Bronchial epithelial cell (primary cell): ENCODE measurements around the gene SOHLH1. TPM values are rescaled to one million over a fixed set of nuclear protein-coding genes. Genes with fewer than 3 reads are reported as not detected.
"Not testable (repeated sequence)": the region's sequence is repeated elsewhere in the genome, so short reads cannot be mapped to it uniquely, and the experiment has no call there.

Experiments
- DNase-seq: peaks from one replicate; pipeline ENCODE4 v3.0.0-alpha.2; 2010; ENCODE audit warnings: low read depth
- FAIRE-seq: peaks from 2 replicates; lab custom pipeline; 2011; peaks lifted over from hg19 to GRCh38; lab: Jason Lieb, UNC
- H3K27me3 ChIP-seq: 2 replicates; pipeline ENCODE4 v1.5.1; 2011; ENCODE audit warnings: low read length; ENCODE audit not compliant: control insufficient read depth, insufficient read depth
- H3K36me3 ChIP-seq: 2 replicates; pipeline ENCODE4 v1.5.1; 2011; ENCODE audit warnings: low read length; ENCODE audit not compliant: control insufficient read depth, insufficient read depth
- H3K4me3 ChIP-seq: 2 replicates; pipeline ENCODE4 v1.5.1; 2011; ENCODE audit warnings: mild to moderate bottlenecking, low read depth, low read length, control low read depth
- total RNA-seq: library from RNA; depleted of rRNA; stranded (reverse); fragments of >200 nt; gene quantifications from 2 replicates; pipeline ENCODE4 v1.2.1, GENCODE V29; 2014
- TF ChIP-seq, protein P1 (sequence below): IDR thresholded peaks from 2 replicates; pipeline ENCODE4 v1.5.1; 2011; ENCODE audit warnings: mild to moderate bottlenecking, moderate library complexity, low read length, control low read depth, inconsistent platforms; ENCODE audit not compliant: insufficient read depth, severe bottlenecking

Gene SOHLH1
- total RNA-seq, 1 donor from 2014 or later: not detected

DNA sequence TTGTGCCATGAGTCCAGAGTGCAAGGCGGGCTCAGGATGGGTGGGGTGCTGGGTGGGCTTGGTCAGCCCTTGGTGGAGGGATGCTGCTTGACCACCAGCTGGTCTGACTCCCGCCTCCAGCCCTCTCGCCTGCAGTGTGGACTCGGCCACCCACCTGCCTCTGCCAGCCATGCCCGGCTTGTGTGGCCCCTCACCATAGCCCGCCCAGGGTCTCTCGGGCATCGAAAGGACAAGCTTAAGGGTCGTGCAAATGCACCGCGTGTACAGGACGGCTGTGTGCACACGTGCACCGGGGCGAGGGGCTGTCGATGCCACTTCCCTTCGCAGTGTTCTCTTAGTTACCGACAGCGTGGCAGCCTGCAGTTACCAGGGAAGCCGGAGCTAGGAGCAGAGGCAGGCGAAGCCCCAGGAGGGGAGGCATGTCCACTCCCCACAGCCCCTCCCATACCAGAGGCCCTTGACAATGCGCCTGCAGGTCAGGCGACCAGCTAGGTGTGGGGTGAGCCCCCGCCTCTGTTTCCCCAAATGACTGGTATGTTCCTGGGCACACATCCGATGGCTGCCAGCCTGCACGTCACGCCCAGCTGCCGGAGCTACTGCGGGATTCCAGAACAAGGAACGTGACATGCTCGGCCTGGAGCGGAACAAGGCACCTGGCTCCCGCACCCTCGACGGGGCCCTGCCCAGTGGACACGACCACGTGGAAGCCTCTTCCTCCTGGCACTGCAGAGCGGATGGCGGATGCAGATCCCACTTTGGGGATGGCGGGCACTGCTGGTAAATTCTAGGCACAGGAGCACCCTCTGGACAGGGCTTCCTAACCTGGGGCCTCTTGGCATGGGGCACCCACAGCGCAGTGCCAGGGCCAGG is 28.3 kb downstream of the SOHLH1 start:
- Histone ChIP-seq H3K4me3 (no peak overlapping the region), H3K36me3 (no peaks in the 10 kb centered on the region), H3K27me3 (no peaks in the 10 kb centered on the region)
- TF ChIP-seq, protein P1, sequence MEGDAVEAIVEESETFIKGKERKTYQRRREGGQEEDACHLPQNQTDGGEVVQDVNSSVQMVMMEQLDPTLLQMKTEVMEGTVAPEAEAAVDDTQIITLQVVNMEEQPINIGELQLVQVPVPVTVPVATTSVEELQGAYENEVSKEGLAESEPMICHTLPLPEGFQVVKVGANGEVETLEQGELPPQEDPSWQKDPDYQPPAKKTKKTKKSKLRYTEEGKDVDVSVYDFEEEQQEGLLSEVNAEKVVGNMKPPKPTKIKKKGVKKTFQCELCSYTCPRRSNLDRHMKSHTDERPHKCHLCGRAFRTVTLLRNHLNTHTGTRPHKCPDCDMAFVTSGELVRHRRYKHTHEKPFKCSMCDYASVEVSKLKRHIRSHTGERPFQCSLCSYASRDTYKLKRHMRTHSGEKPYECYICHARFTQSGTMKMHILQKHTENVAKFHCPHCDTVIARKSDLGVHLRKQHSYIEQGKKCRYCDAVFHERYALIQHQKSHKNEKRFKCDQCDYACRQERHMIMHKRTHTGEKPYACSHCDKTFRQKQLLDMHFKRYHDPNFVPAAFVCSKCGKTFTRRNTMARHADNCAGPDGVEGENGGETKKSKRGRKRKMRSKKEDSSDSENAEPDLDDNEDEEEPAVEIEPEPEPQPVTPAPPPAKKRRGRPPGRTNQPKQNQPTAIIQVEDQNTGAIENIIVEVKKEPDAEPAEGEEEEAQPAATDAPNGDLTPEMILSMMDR: no peak
- FAIRE-seq (no peak), DNase-seq (no peak)

DNA sequence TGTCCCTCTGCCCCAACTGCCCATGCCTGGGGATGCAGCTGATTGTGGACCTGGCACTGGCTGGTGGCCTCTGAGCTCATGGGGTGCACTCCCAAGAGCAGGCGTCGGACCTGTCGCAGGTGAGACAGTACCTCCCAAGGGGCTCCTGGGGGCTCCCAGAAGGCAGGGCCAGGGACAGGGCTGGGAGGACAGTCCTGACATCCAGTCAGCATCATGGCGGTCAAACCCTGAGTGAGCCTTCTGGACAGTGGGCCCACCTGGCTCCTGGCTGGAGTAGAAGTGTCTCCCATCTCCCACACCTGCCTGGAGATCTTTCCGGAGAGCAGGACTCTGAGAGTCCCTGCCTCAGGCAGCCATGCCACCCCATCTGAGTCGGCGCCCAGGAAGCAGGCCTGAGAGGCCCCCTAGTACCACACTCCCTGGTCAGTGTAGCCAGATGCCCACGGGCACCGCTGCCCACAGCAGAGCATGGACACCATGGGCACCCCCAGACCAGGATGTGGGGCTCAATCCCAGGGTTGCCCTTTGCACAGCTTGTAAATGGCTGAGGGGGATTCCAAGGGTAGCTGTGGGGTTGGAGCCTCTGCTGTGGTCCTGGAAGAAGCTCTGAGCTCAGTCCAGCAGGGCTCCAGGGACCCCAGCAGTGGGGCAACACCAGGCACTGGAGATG is 29.5 kb downstream of the SOHLH1 start:
- TF ChIP-seq, protein P1: no peak
- no peaks in the 10 kb centered on the region for H3K36me3 ChIP-seq
- DNase-seq (no peak), FAIRE-seq (no peak)
- no peak overlapping the region for H3K4me3 ChIP-seq
- no peaks in the 10 kb centered on the region for H3K27me3 ChIP-seq

DNA sequence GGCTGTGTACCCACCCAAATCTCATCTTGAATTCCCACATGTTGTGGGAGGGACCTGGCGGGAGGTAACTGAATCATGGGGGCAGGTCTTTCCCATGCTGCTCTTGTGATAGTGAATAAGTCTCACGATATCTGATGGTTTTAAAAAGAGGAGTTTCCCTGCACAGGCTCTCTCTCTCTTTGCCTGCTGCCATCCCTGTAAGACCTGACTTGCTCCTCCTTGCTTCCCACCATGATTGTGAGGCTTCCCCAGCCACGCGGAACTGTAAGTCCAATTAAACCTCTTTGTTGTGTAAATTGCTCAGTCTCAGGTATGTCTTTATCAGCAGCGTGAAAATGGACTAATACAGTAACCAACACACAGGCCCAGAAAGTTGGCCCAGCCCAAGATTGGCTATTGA is 30.3 kb downstream of the SOHLH1 start:
- not testable (repeated sequence) for H3K4me3 ChIP-seq, H3K27me3 ChIP-seq, DNase-seq, H3K36me3 ChIP-seq, FAIRE-seq

DNA sequence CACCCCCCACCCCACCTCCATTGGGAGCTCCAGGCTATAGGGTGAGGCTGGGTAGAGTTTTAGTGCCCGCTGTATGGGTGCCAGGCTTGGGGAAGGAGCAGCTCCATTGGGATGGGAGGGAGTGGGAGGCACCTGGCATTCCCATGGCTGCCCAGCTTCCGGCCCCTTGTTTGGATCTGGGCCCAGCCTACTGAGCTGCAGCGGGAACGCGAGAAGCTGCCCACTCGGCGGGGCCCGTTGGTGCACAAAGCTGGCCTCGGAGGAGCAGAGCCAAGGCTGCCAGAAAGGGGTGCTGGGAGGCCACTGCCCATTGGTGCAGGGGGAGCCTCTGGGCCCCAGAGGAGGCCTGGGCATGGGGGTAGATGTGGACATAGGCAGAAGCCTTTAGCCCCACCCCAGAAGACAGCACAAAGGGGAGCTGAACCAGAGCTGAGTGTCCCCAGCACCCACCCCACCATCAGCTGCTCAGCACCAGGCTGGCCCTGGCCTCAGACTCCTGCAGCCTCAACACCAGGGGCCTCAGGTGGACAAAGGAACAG is 31.7 kb downstream of the SOHLH1 start:
- H3K4me3 ChIP-seq: no peak overlapping the region
- TF ChIP-seq, protein P1: no peak
- H3K27me3 ChIP-seq: no peaks in the 10 kb centered on the region
- FAIRE-seq (no peak), DNase-seq (no peak)
- no peaks in the 10 kb centered on the region for H3K36me3 ChIP-seq

DNA sequence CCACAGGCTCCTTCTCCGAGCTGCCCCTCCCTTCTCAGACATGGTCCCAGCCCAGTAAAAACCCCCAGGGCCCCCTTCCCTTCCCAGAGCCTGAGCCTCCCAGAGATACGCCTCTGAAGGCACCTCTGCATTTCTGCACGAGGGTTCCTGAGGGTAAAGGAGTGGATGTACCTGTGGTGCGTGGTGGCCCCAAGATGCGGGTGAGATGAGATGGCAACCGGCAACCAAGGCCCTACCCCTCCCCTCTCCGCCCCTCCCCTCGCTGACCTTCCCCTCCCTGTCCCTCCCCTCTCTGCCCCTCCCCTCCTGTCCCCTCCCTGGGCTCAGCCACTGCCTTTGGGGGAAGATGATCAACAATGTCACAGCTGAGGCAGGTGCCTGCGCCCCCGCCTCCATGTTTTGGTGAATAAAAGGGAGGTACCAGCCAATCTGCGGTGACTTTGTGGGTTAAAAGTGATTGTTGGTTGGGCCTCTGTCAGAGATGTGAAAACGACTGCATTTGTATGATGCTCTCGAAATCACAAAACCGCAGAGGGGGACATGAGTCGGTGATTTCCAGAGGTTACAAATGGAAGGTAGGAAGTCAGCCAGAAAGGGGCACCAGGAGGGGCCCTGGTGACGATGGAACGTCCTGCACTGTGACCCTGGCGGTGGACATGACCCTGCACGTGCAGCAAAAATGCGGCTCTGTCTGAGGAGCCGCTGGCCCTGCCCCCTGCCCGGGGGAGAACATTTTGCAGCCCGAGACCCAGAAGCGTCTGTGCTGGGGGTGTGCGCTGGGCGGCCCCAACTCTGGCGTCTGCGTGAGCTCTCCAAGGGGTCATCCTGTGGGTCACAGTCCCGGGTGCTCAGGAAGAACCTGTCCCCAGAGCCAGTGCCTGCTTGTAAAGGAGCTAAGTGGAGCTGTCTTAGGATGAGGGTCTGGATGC is 32.5 kb downstream of the SOHLH1 start:
- DNase-seq: no peak

More for the DNA sequence above, 32.5 kb downstream of the SOHLH1 start:
- no peak for FAIRE-seq
- H3K4me3 ChIP-seq: no peak overlapping the region
- no peaks in the 10 kb centered on the region for H3K27me3 ChIP-seq
- no peaks in the 10 kb centered on the region for H3K36me3 ChIP-seq
- TF ChIP-seq, protein P1: no peak
